ENCODE measurements around the gene HOXC13.

Gene HOXC13

GRCh38 chr12:53971129-53971528 is 32.5 kb downstream of the HOXC13 start:
- DNase-seq = no peak

GRCh38 chr12:53971686-53972085 is 33.1 kb downstream of the HOXC13 start:
- no peak for DNase-seq

- DNase-seq = no peak
These were observed 33.6 kb downstream of the HOXC13 start for GRCh38 chr12:53972152-53972702.

- DNase-seq = no peak
These were observed 34.1 kb downstream of the HOXC13 start, which contains the start of gene HOXC11 for GRCh38 chr12:53972722-53973235. TSS of gene HOXC11 (plus strand) at chr12:53973126. CDS start at chr12:53973242, 116 bp downstream.

- DNase-seq = no peak
These were observed 34.8 kb downstream of the HOXC13 start for GRCh38 chr12:53973236-53974042.

GRCh38 chr12:53974084-53975063 is 35.7 kb downstream of the HOXC13 start, which contains the start of gene HOTAIR:
TSS of gene HOTAIR (minus strand) at chr12:53974954.
- no peak for DNase-seq

- no peak for DNase-seq
These were observed 36.4 kb downstream of the HOXC13 start for GRCh38 chr12:53975064-53975471.

GRCh38 chr12:53975479-53976152 is 37.0 kb downstream of the HOXC13 start:
- DNase-seq = no peak

- no peak for DNase-seq
These were observed 37.7 kb downstream of the HOXC13 start for GRCh38 chr12:53976172-53976822.

GRCh38 chr12:53976823-53977595 is 38.4 kb downstream of the HOXC13 start:
- no peak for DNase-seq

GRCh38 chr12:53977596-53978445 is 39.2 kb downstream of the HOXC13 start:
- no peak for DNase-seq

GRCh38 chr12:53978477-53979356 is 40.1 kb downstream of the HOXC13 start:
- DNase-seq = no peak

- no peak for DNase-seq
These were observed 41.6 kb downstream of the HOXC13 start for GRCh38 chr12:53980104-53980801.

- no peak for DNase-seq
These were observed 42.3 kb downstream of the HOXC13 start for GRCh38 chr12:53980802-53981496.

- DNase-seq = no peak
These were observed 43.3 kb downstream of the HOXC13 start for GRCh38 chr12:53981634-53982565.
